ENCODE data around the gene CD68. TPM values are rescaled to one million over a fixed set of nuclear protein-coding genes. Genes with fewer than 3 reads are reported as not detected.

Gene CD68
- total and polyA plus RNA-seq, 2 experiments from 2014 or later = 0.23 to 0.39 TPM

- no peak overlapping the region for H3K4me3 ChIP-seq
- peaks cover 16% of the 10 kb centered on the region for H3K4me1 ChIP-seq (ENCODE audit: low read depth)
- H3K9me3 ChIP-seq (ENCODE audit: low read depth) = no peaks in the 10 kb centered on the region
- H3K27me3 ChIP-seq = no peaks in the 10 kb centered on the region
- DNase-seq (ENCODE audit: low read depth in 1 of 2, low spot score in 1 of 2) = no peak
- H3K27ac ChIP-seq = peak overlapping the region; percentile 83
- H3K36me3 ChIP-seq = peaks cover 36% of the 10 kb centered on the region
- TF ChIP-seq CTCF (IDR thresholded peaks at IDR 0.05; ENCODE audit: low read depth, low read length) = no peak
Measured at GRCh38 chr17:7580604-7581575, 1.5 kb downstream of the CD68 start.

GRCh38 chr17:7582396-7583252 is 3.2 kb downstream of the CD68 start:
- TF ChIP-seq CTCF (IDR thresholded peaks at IDR 0.05; ENCODE audit: low read depth, low read length) = no peak
- peaks cover 18% of the 10 kb centered on the region for H3K36me3 ChIP-seq
- H3K27ac ChIP-seq = peak overlapping the region; percentile 97
- DNase-seq (ENCODE audit: low read depth in 1 of 2, low spot score in 1 of 2) = no peak
- H3K9me3 ChIP-seq (ENCODE audit: low read depth) = no peaks in the 10 kb centered on the region
- no peaks in the 10 kb centered on the region for H3K27me3 ChIP-seq
- H3K4me3 ChIP-seq = no peak overlapping the region
- peaks cover 16% of the 10 kb centered on the region for H3K4me1 ChIP-seq (ENCODE audit: low read depth)

- Histone ChIP-seq H3K4me1 (ENCODE audit: low read depth) (peaks cover 16% of the 10 kb centered on the region), H3K4me3 (peak within 1 kb of the TSS; percentile 64), H3K27me3 (no peaks in the 10 kb centered on the region), H3K9me3 (ENCODE audit: low read depth) (no peaks in the 10 kb centered on the region), H3K36me3 (peaks cover 10% of the 10 kb centered on the region), H3K27ac (peak within 1 kb of the TSS; percentile 97)
- peak; percentile 97 to 99 for DNase-seq (ENCODE audit: low read depth in 1 of 2, low spot score in 1 of 2)
- no peak for TF ChIP-seq CTCF (IDR thresholded peaks at IDR 0.05; ENCODE audit: low read depth, low read length)
Measured at GRCh38 chr17:7583253-7584109, 4.0 kb downstream of the CD68 start, which contains the start of gene MPDU1. MPDU1 (plus strand) TSS chr17:7583852; CDS start chr17:7583863, 11 bp downstream.

- H3K4me1 ChIP-seq (ENCODE audit: low read depth) = peaks cover 16% of the 10 kb centered on the region
- no peaks in the 10 kb centered on the region for H3K27me3 ChIP-seq
- H3K27ac ChIP-seq = no peak overlapping the region
- H3K9me3 ChIP-seq (ENCODE audit: low read depth) = no peaks in the 10 kb centered on the region
- no peak for TF ChIP-seq CTCF (IDR thresholded peaks at IDR 0.05; ENCODE audit: low read depth, low read length)
- peaks cover 2% of the 10 kb centered on the region for H3K36me3 ChIP-seq
- peak in 1 of 2 donors; percentile 40 for DNase-seq (ENCODE audit: low read depth in 1 of 2, low spot score in 1 of 2)
- H3K4me3 ChIP-seq = no peak overlapping the region
Measured at GRCh38 chr17:7586673-7587419, 7.4 kb downstream of the CD68 start.
